ENCODE results near the gene GMPR2.
A peak's percentile ranks its signal among the peaks of the same experiment; 100 is the strongest.

The GMPR2 gene

DNA sequence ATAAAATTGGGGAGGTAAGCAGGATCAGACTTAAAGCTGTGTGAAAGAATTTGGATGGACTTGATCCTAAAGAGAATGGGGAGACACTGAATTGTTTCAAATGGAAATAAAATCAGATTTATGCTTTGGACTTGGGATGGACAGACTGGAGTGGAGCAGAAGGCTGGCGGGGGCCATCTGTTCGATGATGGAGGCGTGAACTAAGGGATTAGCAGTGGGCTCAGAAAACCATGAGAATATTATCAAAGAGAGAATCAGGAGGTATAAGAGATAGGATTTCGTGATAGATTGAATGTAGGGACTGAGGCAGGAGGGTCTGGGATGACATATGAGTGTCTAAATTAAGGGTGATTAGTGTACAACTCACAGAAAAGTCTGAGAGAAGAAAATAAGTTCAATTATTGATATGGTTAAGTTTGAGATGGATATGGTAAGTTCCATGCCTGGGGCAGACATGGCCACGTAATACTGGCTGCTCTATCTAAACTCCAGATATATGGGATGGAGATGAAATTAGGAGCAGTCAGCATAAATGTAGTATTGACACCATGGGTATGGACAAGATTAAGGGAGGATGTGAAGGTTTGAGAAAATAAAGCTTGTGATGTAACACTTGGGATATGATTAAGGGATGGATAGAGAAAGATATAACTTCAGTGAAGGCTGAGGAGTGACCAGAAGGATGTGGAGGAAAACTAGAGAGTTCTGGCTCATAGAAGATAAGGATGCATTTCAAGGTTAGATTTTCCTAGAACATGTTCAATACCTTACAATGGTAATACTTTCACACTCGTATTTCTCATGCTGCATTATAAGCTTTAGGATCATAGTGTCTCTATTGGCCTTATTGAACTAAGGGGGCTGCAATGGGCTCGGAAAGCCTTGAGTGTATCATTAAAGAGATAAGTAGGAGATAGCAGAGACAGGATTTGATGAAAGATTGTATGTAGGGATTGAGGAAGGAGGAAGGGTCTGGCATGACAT is 28.3 kb upstream of the GMPR2 start:
- TF ChIP-seq CTCF (conservative IDR thresholded peaks at IDR 0.05): no peak
- no peak overlapping the region for H3K27ac ChIP-seq

GRCh38 chr14:24206260-24207103 is 26.2 kb upstream of the GMPR2 start:
- TF ChIP-seq CTCF (conservative IDR thresholded peaks at IDR 0.05): no peak
- no peak overlapping the region for H3K27ac ChIP-seq

- no peak overlapping the region for H3K27ac ChIP-seq
- TF ChIP-seq CTCF (conservative IDR thresholded peaks at IDR 0.05): no peak
Observed at GRCh38 chr14:24207104-24207551, 25.6 kb upstream of the GMPR2 start.

GRCh38 chr14:24207625-24208024 is 25.1 kb upstream of the GMPR2 start:
- TF ChIP-seq CTCF (conservative IDR thresholded peaks at IDR 0.05): no peak
- no peak overlapping the region for H3K27ac ChIP-seq

DNA sequence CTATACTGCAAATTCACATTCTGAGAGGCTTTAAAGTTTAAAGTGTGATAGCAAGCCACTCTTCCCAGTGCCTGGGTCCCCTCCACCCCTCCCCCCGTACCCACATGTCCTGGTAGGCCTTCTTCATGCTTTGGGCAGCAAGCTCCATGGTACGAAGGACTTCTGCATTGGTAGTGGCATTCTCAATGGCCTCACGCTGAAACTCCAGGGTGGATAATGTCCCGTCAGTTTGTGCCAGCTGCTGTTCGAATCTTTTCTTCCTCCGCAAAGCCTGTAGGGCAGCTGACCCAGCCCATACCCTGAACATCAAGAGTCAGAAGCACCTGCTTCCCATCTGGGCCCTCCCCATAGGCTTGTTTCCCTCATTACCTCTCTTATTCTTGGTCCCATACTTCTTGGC is 21.4 kb upstream of the GMPR2 start:
- TF ChIP-seq CTCF (conservative IDR thresholded peaks at IDR 0.05): no peak
- no peak overlapping the region for H3K27ac ChIP-seq

GRCh38 chr14:24212924-24213865 is 19.5 kb upstream of the GMPR2 start, which contains the start of gene CHMP4A:
CHMP4A (minus strand) TSS chr14:24213488; CDS start chr14:24213439, 49 bp downstream.
- TF ChIP-seq CTCF (conservative IDR thresholded peaks at IDR 0.05): no peak
- peak within 1 kb of the TSS; percentile 83 for H3K27ac ChIP-seq
